ENCODE results near the gene RNF157. TPM values are rescaled to one million over a fixed set of nuclear protein-coding genes. Genes with fewer than 3 reads are reported as not detected.

Gene RNF157
- total and polyA plus RNA-seq, 9 of the 15 experiments (the other 6 are each of a cell fraction or from before 2014, with no cell fraction given): 8.1 to 31.7 (median 20.8) TPM

- TF ChIP-seq ZNF395 (CRISPR knock-in tag; IDR thresholded peaks at IDR 0.05): no peak
- TF ChIP-seq SMARCC2 (IDR thresholded peaks at IDR 0.05; ENCODE audit: low read depth): no peak
- no peak for TF ChIP-seq MBD1 (CRISPR knock-in tag; IDR thresholded peaks at IDR 0.05)
- no peak for TF ChIP-seq HOMEZ (CRISPR knock-in tag; IDR thresholded peaks at IDR 0.05)
- TF ChIP-seq ZNF217 (CRISPR knock-in tag; IDR thresholded peaks at IDR 0.05): no peak
- TF ChIP-seq AFF1 (IDR thresholded peaks at IDR 0.05; ENCODE audit: low read depth in 1 of 2, partially characterized antibody in 2 of 2): peak in 1 of 2 experiments; percentile 34
- TF ChIP-seq ZBTB17 (CRISPR knock-in tag; IDR thresholded peaks at IDR 0.05): no peak
- TF ChIP-seq SMAD2 (IDR thresholded peaks at IDR 0.05; ENCODE audit: low read depth, low read length): no peak
- no peak for TF ChIP-seq ZBTB43 (CRISPR knock-in tag; IDR thresholded peaks at IDR 0.05)
- TF ChIP-seq ARID2 (IDR thresholded peaks at IDR 0.05): no peak
- TF ChIP-seq TAF7 (tag; IDR thresholded peaks at IDR 0.05): no peak
- no peak for TF ChIP-seq PCBP2 (IDR thresholded peaks at IDR 0.05; ENCODE audit: low read depth, low read length, poor library complexity, severe bottlenecking)
- no peak for TF ChIP-seq HNRNPUL1 (IDR thresholded peaks at IDR 0.05; ENCODE audit: low read length)
- TF ChIP-seq HDAC6 (IDR thresholded peaks at IDR 0.05; ENCODE audit: low read depth, low read length): no peak
- TF ChIP-seq HMG20B (CRISPR knock-in tag; IDR thresholded peaks at IDR 0.05): no peak
- no peak for TF ChIP-seq BRD9 (IDR thresholded peaks at IDR 0.05; ENCODE audit: low read depth, partially characterized antibody)
- no peak for TF ChIP-seq ZNF133 (CRISPR knock-in tag; IDR thresholded peaks at IDR 0.05)
These were observed 6.1 kb upstream of the RNF157 start (continued) for GRCh38 chr17:76246080-76247066.
